Measurements from ENCODE around the gene GPX2.

- TF ChIP-seq EZH2phosphoT487 (IDR thresholded peaks at IDR 0.05; ENCODE audit: borderline replicate concordance) (no peak), CTCF (conservative IDR thresholded peaks at IDR 0.05; ENCODE audit: low read length) (peak; percentile 58)
Observed at GRCh38 chr14:64937821-64938193, 4.7 kb downstream of the GPX2 start.
